Gastrocnemius medialis (tissue), 4 donors: ENCODE measurements around the gene POLH. TPM values are rescaled to one million over a fixed set of nuclear protein-coding genes. Genes with fewer than 3 reads are reported as not detected.

ENCODE experiments used
- ATAC-seq, 2 donors: fragments of 150-250 bp; one replicate each; pipeline ENCODE4 v1.9.1; 2016
- DNase-seq, 2 donors: peaks; one replicate each; pipeline ENCODE4 v3.0.0-alpha.2; 2019
- H3K27ac ChIP-seq, 4 donors: fragments of 200-600 bp; sonication (generic); 1 replicate in 1 of 4; 2 replicates in 3 of 4; pipeline ENCODE4 v1.5.1; 2016 to 2018; ENCODE audit warnings: mild to moderate bottlenecking in 2 of 4, moderate library complexity in 1 of 4
- H3K27me3 ChIP-seq, 3 donors: fragments of 200-600 bp; sonication (generic) in 2 of 3; 1 replicate in 1 of 3; 2 replicates in 2 of 3; pipeline versions ENCODE4 v1.5.1 to v1.6.0; 2016 to 2019; ENCODE audit warnings: mild to moderate bottlenecking in 1 of 3, moderate library complexity in 1 of 3
- H3K36me3 ChIP-seq, 2 donors: fragments of 200-600 bp; sonication (generic) in 1 of 2; one replicate each; pipeline ENCODE4 v1.5.1; 2017 to 2018
- H3K4me1 ChIP-seq, 2 donors: fragments of 200-600 bp; sonication (generic) in 1 of 2; one replicate each; pipeline ENCODE4 v1.5.1; 2016 to 2017; ENCODE audit warnings: mild to moderate bottlenecking in 2 of 2
- H3K4me3 ChIP-seq, 4 donors: fragments of 200-600 bp; sonication (generic) in 3 of 4; 1 replicate in 1 of 4; 2 replicates in 3 of 4; pipeline ENCODE4 v1.5.1; 2016 to 2019; ENCODE audit warnings: mild to moderate bottlenecking in 2 of 4
- H3K9me3 ChIP-seq, 3 donors: fragments of 200-600 bp; sonication (generic) in 2 of 3; 1 replicate in 1 of 3; 2 replicates in 2 of 3; pipeline ENCODE4 v1.5.1; 2016 to 2019
- CTCF ChIP-seq, 5 experiments: fragments of 450-650 bp in 3 of 5; fragments of 200-600 bp in 2 of 5; sonication (generic) in 2 of 5; IDR thresholded peaks in 4 of 5; conservative IDR thresholded peaks in 1 of 5; 1 replicate in 4 of 5; 2 replicates in 1 of 5; pipeline ENCODE4 v1.5.1; 2016 to 2019; ENCODE audit warnings: antibody characterized with exemption in 5 of 5, mild to moderate bottlenecking in 3 of 5, moderate library complexity in 3 of 5
- POLR2A ChIP-seq, 2 donors: fragments of 450-650 bp; IDR thresholded peaks; one replicate each; pipeline ENCODE4 v1.6.1; 2017; ENCODE audit warnings: antibody characterized with exemption in 2 of 2, mild to moderate bottlenecking in 2 of 2, moderate library complexity in 2 of 2
- in situ Hi-C, 4 donors: fragments of 200-750 bp; cut with MboI; loops; one replicate each; pipeline versions ENCODE4 v1.15.0 to v1.8.0; 2017; ENCODE audit warnings: low sequenced_read_pairs in 4 of 4
- intact Hi-C: fragments of 100-400 bp; cut with DNase I; formaldehyde crosslinking; loops from one replicate; pipeline ENCODE4 v1.15.1; 2023; ENCODE audit warnings: low total_unique reads
- total RNA-seq, 4 donors: library from RNA; depleted of rRNA; stranded (reverse); fragments of >200 nt; gene quantifications; one replicate each; pipeline versions ENCODE4 v1.1.0 to v1.2.3, GENCODE V29; 2016

Gene POLH
- total RNA-seq, 4 donors from 2014 or later: 3.8 to 6.9 (median 5.3) TPM

- peaks cover 4 to 33% of the 10 kb centered on the region in 2 donors for H3K36me3 ChIP-seq
- no peaks in the 10 kb centered on the region for H3K9me3 ChIP-seq
- DNase-seq (no peak), ATAC-seq (no peak)
- intact Hi-C loops (no loop called here), in situ Hi-C loops (no loop called here)
- no peak overlapping the region for H3K27ac ChIP-seq
- no peaks in the 10 kb centered on the region for H3K27me3 ChIP-seq
- H3K4me1 ChIP-seq: no peaks in the 10 kb centered on the region
- TF ChIP-seq CTCF (IDR thresholded peaks at IDR 0.05 in 4 of 5, conservative IDR thresholded peaks at IDR 0.05 in 1 of 5) (no peak), POLR2A (IDR thresholded peaks at IDR 0.05) (no peak)
- H3K4me3 ChIP-seq: no peak overlapping the region
These were observed 37.9 kb downstream of the POLH start for GRCh38 chr6:43613721-43614395.

GRCh38 chr6:43614396-43614730 is 38.4 kb downstream of the POLH start:
- Histone ChIP-seq H3K27me3 (no peaks in the 10 kb centered on the region), H3K4me1 (no peaks in the 10 kb centered on the region), H3K4me3 (no peak overlapping the region), H3K27ac (no peak overlapping the region), H3K9me3 (no peaks in the 10 kb centered on the region), H3K36me3 (peaks cover 4 to 34% of the 10 kb centered on the region in 2 donors)
- in situ Hi-C loops (no loop called here), intact Hi-C loops (no loop called here)
- DNase-seq (no peak), ATAC-seq (no peak)
- TF ChIP-seq CTCF (IDR thresholded peaks at IDR 0.05 in 4 of 5, conservative IDR thresholded peaks at IDR 0.05 in 1 of 5): no peak
- TF ChIP-seq POLR2A (IDR thresholded peaks at IDR 0.05): no peak

- Histone ChIP-seq H3K36me3 (peaks cover 2 to 47% of the 10 kb centered on the region in 2 donors), H3K27ac (peak overlapping the region in 3 of 4 donors; percentile 13 to 23 (median 20)), H3K4me3 (no peak overlapping the region), H3K9me3 (no peaks in the 10 kb centered on the region), H3K4me1 (no peaks in the 10 kb centered on the region), H3K27me3 (no peaks in the 10 kb centered on the region)
- intact Hi-C loops: no loop called here
- in situ Hi-C loops: no loop called here
- ATAC-seq: peak; percentile 39 to 59
- no peak for DNase-seq
- TF ChIP-seq POLR2A (IDR thresholded peaks at IDR 0.05) (no peak), CTCF (IDR thresholded peaks at IDR 0.05 in 4 of 5, conservative IDR thresholded peaks at IDR 0.05 in 1 of 5) (no peak)
These were observed 40.9 kb downstream of the POLH start for GRCh38 chr6:43616725-43617472.

- intact Hi-C loops: no loop called here
- DNase-seq (no peak), ATAC-seq (no peak)
- Histone ChIP-seq H3K27me3 (no peaks in the 10 kb centered on the region), H3K27ac (no peak overlapping the region), H3K4me1 (no peaks in the 10 kb centered on the region), H3K36me3 (peaks cover 0 to 67% of the 10 kb centered on the region in 2 donors), H3K4me3 (no peak overlapping the region), H3K9me3 (no peaks in the 10 kb centered on the region)
- in situ Hi-C loops: no loop called here
- TF ChIP-seq CTCF (IDR thresholded peaks at IDR 0.05 in 4 of 5, conservative IDR thresholded peaks at IDR 0.05 in 1 of 5) (no peak), POLR2A (IDR thresholded peaks at IDR 0.05) (no peak)
These were observed 45.3 kb downstream of the POLH start for GRCh38 chr6:43621078-43621835.
